GM18526 (cell line): ENCODE measurements around the gene FGGY.

Experiments used
- POLR2A ChIP-seq: IDR thresholded peaks from 3 replicates; pipeline ENCODE4 v1.6.1; 2011; ENCODE audit not compliant: insufficient read length; ENCODE audit errors: extremely low read depth

FGGY gene

DNA sequence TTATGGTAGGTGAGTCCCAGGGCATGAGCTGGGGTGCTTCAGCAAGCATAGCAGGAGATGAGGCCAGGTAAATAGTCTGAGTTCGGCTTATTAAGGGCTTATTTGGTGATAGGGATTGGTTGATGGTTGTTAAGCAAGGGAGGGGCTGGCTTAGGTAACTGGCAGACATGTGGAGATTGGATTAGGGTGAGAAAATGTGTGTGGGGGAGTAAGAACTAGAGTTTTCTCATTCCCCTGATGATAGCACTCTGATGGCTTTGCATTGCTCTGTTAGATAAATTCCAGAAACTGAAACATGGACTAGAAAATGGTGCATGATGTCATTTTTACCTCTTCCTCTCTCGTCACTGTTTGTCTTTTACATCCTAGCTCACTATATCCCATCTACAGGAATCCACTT is 53.6 kb downstream of the FGGY start:
- no peak for TF ChIP-seq POLR2A

DNA sequence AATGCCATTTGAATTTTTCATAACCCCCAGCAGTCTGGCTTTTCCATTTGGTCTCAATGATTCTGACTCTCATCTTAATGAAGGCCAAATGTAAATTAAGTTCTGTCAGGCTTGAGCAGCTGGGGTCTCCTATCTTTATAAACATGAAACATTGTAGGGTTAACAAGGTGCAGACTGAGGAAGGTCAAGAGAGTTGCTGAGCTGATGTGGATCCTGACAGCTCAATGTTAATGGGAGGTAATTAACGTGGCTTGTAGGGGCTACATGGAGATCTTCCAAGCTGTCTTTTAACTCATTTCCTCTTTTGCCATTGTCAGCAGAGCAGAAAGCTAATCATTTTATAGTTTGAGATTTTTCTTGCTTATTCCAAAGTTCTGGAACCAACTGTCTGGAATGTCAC is 55.2 kb downstream of the FGGY start:
- TF ChIP-seq POLR2A: no peak

DNA sequence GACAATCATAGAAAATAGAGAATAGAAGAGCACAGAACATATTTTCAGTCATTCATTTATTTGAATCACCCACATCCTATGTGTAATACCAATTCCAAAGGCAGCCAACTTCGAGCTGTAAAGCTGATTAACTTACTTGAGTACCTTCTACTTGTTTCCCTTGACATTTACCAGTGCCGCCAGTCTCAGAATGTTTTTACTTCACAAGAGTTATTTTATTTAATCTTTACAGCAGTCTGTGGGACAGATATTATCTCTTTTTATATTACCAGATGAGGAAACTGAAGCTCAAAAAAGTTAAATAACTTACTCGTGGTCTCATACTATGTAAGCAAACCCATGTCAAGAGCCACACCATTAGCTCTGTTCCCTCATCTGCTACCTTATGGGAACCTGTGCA is 56.6 kb downstream of the FGGY start:
- no peak for TF ChIP-seq POLR2A

DNA sequence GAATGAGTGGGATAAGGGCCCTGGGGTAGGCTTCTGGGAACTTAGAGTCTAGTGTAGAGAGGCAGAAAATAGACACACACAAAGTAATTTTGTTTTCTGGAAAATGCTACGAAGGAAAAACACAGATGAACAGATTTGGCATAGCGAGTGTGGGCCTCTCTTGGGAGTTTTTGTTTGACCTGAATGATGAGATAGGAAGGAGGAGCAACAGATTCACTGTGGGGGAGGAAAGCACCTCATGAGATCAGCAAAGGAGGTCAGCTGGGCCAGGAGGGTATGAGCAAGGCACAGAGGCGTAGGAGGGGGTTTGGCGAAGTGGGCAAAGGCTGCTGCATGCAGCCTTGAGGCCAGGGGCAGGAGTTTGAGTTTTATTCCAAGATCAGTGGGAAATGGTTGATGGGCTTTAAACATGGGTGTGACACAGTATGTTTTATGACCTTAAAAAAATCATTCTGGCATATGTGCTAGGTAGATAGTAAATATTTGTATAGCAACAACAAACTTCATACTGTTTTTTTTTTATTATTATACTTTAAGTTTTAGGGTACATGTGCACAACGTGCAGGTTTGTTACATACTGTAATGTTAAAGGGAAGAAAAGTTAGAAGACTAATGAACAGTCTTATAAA is 57.9 kb downstream of the FGGY start:
- TF ChIP-seq POLR2A: no peak

DNA sequence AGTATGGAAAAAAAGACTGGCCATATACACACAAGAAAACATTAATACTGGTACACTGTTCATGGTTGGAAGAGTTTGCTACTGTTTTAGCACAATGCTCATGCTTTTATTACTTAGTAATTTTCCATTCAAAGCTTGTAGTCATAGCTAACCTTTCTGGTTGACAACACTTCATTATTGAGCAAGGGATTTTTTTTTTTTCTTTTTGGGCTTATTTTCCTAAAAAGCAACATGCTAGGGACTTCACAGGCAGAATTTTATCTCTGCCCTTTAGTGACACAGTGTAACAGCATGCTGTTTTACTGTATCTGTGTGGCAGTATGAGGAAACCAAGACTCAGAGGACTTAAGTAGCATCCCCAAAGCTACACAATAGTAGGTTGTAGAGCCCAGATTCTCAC is 58.5 kb downstream of the FGGY start:
- no peak for TF ChIP-seq POLR2A

DNA sequence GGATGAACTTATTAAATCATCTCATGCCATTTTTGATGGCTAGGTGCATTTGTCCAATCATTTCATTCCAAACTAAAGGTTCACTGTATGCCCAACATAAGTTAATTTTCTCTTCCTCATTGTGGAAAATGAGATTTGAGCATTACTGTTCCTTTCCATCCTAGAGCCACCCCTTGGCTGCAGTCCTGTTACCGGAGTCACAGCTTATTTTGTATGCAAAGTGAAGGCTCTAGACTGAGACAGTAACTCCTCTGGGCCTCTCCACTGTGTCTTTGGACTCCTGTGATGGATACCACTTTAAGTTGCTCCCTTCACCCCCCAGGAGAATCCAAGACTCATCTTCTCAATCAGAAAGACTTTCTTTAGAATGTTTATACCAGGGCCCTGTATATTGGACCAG is 59.7 kb downstream of the FGGY start:
- TF ChIP-seq POLR2A: no peak

DNA sequence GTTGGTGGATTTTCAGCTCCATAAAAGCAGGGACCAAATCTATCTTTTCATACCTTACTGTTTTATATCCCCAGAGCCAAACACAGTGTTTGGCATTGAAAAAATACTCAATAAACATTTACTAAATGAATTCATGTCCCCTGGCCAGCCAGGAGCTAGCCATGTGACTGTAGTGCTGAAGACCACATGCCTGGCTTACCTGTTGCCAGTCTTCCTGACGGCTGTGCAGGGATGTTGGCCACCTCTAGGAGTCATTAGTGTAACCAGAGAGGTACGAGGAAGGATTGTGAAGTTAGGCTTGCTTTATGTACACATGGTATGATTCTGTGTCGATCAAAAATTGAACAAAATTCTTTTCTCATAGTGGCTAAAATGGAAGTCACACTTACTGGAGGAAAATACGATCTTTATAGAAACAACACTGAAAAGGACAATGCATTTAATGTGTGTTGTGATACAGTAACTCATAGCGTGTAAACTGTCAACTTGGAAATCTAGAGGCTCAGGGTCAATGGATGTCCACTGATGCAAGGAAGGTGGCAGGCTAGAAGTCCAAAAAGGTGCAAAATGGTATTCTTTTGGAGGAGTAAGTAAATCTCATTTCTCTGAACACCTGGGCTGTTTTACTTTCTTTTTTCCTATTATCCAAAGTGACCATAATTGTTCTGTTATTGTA is 60.9 kb downstream of the FGGY start:
- TF ChIP-seq POLR2A: no peak

DNA sequence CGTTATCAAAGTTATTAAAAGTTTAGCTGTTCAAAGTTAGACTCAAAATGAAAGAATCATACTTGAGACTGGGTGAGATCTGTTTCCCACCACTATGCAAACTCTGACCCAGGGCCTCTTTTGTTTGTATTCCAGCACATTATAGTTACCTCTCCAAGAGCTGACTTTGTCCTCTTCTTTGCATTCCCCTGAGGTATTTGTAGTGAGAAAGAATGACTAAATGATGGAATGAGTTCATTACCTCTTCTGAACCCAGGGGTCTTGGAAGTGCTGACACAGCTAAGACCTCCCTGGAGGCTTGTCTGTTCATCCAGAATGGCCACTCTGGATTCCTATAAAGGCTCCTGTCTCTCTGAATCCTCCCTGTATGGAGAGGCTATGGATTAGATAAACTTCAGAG is 62.4 kb downstream of the FGGY start:
- no peak for TF ChIP-seq POLR2A

DNA sequence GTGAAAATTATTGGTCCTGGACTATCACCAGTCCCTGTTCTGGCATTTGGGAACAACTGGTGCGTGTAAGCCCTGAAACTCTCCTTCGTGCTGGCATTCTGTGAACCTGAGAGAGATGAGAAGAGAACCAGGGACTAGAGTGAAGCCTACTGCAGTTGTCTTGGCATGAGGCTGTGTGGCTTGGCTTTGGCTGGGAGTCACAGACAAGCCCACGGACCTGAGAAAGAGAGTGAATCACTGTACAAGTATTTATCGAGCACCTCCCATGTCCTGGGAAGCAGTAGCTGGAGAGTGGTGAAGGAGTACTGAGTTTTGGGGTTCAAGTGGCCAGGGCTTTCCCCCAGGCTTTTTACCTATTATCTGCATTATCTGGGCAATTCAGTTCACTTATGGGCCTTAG is 63.3 kb downstream of the FGGY start:
- no peak for TF ChIP-seq POLR2A

DNA sequence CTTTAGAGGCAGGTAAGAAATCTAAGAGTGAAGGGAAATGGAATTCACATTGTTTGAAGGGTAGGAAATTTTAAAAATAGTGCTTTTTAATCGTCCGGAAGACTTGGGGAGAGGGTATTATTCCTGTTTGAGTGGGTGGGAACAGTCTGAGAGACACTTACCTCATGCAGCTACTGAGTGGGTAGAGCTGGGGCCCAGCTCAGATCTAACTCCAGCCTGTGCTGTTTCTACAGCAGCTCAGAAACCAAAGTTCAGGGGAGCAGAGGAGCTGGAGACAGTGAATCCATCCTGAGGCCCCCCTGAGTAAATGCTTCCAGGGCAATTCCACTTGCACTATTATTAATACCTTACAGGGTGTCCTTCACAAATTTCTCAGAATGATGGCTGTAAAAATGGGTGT is 63.8 kb downstream of the FGGY start:
- no peak for TF ChIP-seq POLR2A

DNA sequence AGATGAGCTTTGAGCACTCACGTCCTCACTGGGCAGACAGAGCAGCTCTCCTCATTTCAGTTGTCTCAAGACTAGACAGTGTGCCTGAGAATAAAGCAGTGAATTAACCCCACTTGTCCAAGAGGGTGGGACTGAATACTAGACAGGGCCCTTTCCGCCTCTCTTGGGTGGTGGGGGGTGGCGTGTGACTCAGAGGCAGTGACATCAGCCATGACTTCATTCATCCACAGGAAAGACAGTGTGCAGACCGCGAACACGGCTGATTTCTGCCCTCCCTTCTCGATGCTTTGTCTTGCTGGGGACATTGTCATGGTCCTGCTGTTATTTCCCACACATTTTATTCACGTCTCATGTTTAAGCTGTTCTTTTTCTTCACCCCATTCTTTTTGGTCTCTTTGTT is 64.9 kb downstream of the FGGY start:
- no peak for TF ChIP-seq POLR2A

DNA sequence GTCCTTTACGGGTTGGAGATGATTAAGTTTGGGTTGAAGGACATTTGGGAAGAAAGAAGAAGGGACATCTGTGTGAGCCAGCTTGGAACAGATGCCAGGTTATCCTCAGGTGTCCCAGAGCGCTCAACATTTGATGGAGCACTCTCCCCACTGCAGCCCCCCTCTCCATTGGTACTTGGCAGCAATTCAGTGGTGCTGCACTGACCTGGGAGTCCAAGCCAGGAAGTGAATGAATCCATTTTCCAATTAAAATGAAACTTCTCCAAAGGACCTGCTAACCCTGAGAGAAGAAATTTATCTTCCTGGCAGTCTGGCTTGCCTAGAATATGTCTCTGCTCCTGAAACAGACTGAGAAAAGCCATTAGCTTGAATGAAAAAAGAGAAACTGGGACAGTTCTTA is 67.1 kb downstream of the FGGY start:
- TF ChIP-seq POLR2A: no peak

DNA sequence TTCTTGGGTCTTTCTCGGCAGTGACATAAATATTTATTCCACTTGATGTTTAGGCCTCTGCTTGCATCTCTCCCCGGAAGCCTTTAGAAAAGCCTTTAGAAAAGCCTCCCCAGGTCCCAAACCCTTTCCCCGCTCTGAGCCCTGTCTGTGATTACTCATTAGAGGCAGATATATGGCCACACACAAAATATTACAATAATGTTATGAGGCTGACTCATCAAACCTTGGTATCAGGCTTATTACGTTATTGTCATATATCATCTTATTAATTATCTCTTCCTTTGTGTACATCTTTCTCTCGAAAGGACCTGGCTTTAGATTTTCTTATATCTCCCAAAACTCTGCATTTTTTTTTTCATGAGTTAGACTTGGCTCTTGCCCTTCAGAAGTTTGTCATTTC is 69.5 kb downstream of the FGGY start:
- TF ChIP-seq POLR2A: no peak

DNA sequence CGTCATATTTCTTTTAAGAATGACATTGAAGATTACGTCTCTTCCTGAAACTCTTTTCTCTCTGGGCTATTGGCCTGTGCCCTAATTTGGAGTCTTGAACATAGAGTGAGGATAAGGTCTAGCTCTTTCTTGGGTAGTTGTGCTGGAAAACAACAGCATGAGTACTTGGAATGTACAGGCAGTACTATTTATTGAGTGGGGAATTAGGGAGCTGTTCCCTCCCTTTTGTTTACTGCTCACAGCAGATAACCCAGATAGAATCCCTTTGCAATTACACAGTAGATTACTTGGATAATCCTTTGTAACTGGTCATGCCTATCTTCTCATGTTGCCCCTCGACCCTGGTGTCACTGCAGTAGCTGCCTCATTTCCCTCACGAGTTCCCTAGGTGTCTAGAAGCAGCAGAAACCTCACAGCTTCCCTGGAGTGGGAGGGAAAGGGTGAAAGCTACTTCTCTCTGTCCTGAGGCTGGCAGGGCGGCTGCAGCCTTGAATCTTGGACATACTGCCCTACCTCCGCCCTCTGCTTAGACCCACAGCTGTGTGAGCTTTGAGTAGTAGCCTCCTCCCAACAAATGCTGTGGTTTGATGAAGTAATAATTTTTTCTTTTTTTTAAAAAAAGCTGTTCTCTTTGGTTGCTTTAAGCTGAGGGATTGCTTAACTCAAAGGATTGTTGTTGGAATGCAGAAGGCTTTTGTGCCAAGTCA is 70.6 kb downstream of the FGGY start:
- no peak for TF ChIP-seq POLR2A

DNA sequence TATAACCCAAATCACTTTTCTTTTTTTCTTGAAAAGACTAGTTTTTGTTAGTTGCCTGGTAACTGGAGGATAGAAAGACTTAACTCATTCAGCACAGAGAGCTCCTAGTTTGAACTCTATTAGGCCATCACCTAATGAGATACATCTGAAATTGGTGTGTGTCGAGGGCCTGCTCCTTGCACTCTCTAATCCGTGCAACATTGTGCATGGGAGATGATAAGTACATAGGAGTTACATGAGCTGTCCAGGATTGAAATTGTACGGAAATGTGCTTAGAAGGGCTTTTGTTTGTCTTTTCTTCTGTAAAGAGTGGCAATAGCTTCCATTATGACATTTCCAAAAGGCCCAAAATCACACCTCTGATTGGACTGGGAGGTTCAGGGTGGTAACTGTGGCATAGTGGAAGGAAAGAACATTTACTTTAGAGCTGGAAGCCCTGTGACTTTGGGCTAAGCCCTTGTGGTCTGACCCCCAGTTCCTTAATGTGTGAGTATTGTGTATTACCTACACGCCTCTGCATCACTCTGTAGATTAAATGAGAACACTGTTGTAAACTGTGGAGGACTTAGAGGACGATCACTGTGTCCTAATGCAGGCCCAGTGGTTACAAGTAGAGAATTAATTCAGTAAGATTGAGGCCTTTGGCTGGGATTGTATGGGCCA is 71.2 kb downstream of the FGGY start:
- TF ChIP-seq POLR2A: no peak
